ENCODE measurements around the gene MYL7. TPM values are rescaled to one million over a fixed set of nuclear protein-coding genes. Genes with fewer than 3 reads are reported as not detected.

MYL7 gene
- total and polyA plus RNA-seq, 2 of the 4 experiments (the other 2 are of a cell fraction) = 0.24 TPM; not detected in 1

DNA sequence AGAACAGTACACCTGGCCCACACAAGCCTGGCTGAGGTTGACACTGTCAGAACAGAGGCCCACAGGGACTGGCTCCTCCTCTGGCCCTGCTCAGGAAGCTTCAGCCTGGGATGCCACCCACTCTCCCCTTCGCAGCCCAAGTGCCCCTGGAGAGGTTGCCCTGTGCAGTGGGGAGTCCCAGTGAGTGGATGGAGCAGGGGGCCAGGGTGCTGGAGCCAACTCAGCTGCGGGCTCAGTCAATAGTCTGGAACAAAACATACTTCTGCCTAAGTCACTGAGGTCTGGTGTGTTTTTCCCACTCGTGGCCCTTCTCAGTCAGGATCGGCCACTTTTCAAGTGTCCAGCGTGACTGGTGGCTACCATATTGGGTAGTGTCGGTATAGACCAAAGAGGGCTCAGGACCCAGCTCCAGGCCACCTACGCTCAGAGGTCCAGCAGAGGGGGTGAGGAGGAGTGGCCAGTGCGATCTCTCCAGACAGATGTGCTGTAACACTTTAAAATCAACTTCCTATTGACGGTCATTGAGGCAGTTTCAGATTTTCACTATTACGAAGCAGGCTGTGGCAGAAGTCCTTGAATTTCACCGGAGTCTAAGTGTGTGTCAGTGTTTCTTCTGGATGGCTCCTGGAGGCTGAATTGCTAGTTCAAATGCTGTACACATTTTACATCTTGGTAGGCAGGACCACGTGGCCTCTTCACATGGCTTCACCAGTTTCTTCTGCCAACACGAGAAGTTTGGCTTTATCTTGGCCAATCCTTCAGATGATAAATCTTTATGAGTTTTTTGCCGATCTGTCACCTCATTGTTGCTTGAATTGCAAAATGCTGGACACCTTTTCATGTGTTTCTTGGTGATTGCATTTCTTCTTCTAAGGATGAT lies 49.1 kb upstream of the MYL7 start:
- Histone ChIP-seq H2BK15ac (ENCODE audit: low read depth, low read length) (no peak overlapping the region), H3K9ac (ENCODE audit: low read depth, low read length) (no peak overlapping the region), H3K9me1 (ENCODE audit: insufficient read depth, low read length) (no peaks in the 10 kb centered on the region), H3K56ac (ENCODE audit: extremely low read depth, insufficient read depth, low read length) (no peak overlapping the region), H3K4me1 (ENCODE audit: control insufficient read depth, insufficient read depth, low read length) (no peaks in the 10 kb centered on the region; the same call in 1 of the 2 replicates), H4K20me1 (ENCODE audit: insufficient read depth, low read length) (no peaks in the 10 kb centered on the region), H2AFZ (replicated peaks; ENCODE audit: low read length, poor library complexity) (no peak overlapping the region), H2BK20ac (ENCODE audit: low read depth, low read length) (no peak overlapping the region), H2AK5ac (ENCODE audit: low read depth, low read length) (no peak overlapping the region), H2AK9ac (replicated peaks; ENCODE audit: low read depth, low read length, poor library complexity) (no peak overlapping the region), H3K27me3 (ENCODE audit: control insufficient read depth, insufficient read depth, low read length) (peaks cover 15% of the 10 kb centered on the region), H4K8ac (ENCODE audit: low read depth in 2 of 2, low read length in 2 of 2) (no peak overlapping the region), H3K27ac (ENCODE audit: insufficient read depth, low read length) (no peak overlapping the region), H3K9me3 (ENCODE audit: control insufficient read depth, insufficient read depth, low read length) (no peaks in the 10 kb centered on the region), H3K36me3 (ENCODE audit: control insufficient read depth, insufficient read depth, low read length) (no peaks in the 10 kb centered on the region), H3K4ac (ENCODE audit: low read depth, low read length) (no peak overlapping the region), H3K4me2 (ENCODE audit: low read depth, low read length) (no peak overlapping the region), H3K79me1 (ENCODE audit: low read depth in 1 of 2, low read length in 2 of 2) (no peaks in the 10 kb centered on the region; a peak in 1 of 4 replicates), H3K18ac (ENCODE audit: low read depth, low read length) (no peak overlapping the region), H4K91ac (ENCODE audit: insufficient read depth, low read depth, low read length) (no peak overlapping the region), H3K4me3 (ENCODE audit: insufficient read depth, low read depth, low read length) (no peak overlapping the region), H2BK5ac (ENCODE audit: low read depth, low read length, poor library complexity, severe bottlenecking) (no peak overlapping the region), H3K14ac (replicated peaks; ENCODE audit: low read depth, low read length) (no peak overlapping the region), H3K23ac (ENCODE audit: low read depth, low read length) (no peak overlapping the region), H2BK120ac (ENCODE audit: low read depth, low read length) (no peak overlapping the region), H4K5ac (ENCODE audit: low read depth, low read length) (no peak overlapping the region)
- no peak for ATAC-seq (ENCODE audit: low read depth)
- dilution Hi-C loops (cut with HindIII; ENCODE audit: low sequenced_read_pairs, unreplicated experiment) = no loop called here
- no TSS peak for BruUV-seq (replicated peaks)
- ChIA-PET POLR2A (ENCODE audit: unreplicated experiment) (no interaction called here), CTCF (no interaction called here)
- DNase-seq = no peak
- in situ Hi-C loops (cut with MboI; ENCODE audit: low sequenced_read_pairs) = loop anchor here (10.0 kb wide), 1 partner anchor 65 kb away; the partner anchor contains the start of gene POLD2
- 93% methylated on average over 3 of the region's 14 CpGs; no CpG with 5 or more reads in 1 of the 2 experiments for WGBS, 2 experiments (ENCODE audit: extremely low coverage in 2 of 2, insufficient read length in 1 of 2)
- intact Hi-C loops (cut with micrococcal nuclease) = no loop called here
- TF ChIP-seq RFX5 (IDR thresholded peaks at IDR 0.05; ENCODE audit: low read depth, low read length) (no peak), POLR2A (IDR thresholded peaks at IDR 0.05; ENCODE audit: low read depth, low read length) (no peak), MAZ (IDR thresholded peaks at IDR 0.05; ENCODE audit: borderline replicate concordance, low read depth, low read length) (no peak), BHLHE40 (IDR thresholded peaks at IDR 0.05; ENCODE audit: low read depth, low read length) (no peak), CEBPB (IDR thresholded peaks at IDR 0.05; ENCODE audit: low read depth, low read length) (no peak), SMC3 (IDR thresholded peaks at IDR 0.05; ENCODE audit: low read depth, low read length) (no peak), CHD1 (IDR thresholded peaks at IDR 0.05; ENCODE audit: low read depth, low read length) (no peak), NFE2L2 (IDR thresholded peaks at IDR 0.05; ENCODE audit: low read depth, low read length) (no peak), FOS (IDR thresholded peaks at IDR 0.05; ENCODE audit: low read depth, low read length) (no peak), RCOR1 (IDR thresholded peaks at IDR 0.05; ENCODE audit: insufficient replicate concordance, low read length) (no peak), RAD21 (IDR thresholded peaks at IDR 0.05; ENCODE audit: low read length) (no peak), MAFK (IDR thresholded peaks at IDR 0.05; ENCODE audit: low read depth, low read length) (no peak)
- TF ChIP-seq, protein P1, sequence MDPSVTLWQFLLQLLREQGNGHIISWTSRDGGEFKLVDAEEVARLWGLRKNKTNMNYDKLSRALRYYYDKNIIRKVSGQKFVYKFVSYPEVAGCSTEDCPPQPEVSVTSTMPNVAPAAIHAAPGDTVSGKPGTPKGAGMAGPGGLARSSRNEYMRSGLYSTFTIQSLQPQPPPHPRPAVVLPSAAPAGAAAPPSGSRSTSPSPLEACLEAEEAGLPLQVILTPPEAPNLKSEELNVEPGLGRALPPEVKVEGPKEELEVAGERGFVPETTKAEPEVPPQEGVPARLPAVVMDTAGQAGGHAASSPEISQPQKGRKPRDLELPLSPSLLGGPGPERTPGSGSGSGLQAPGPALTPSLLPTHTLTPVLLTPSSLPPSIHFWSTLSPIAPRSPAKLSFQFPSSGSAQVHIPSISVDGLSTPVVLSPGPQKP (IDR thresholded peaks at IDR 0.05; ENCODE audit: borderline replicate concordance, low read depth, low read length) = no peak
- TF ChIP-seq, protein P2, sequence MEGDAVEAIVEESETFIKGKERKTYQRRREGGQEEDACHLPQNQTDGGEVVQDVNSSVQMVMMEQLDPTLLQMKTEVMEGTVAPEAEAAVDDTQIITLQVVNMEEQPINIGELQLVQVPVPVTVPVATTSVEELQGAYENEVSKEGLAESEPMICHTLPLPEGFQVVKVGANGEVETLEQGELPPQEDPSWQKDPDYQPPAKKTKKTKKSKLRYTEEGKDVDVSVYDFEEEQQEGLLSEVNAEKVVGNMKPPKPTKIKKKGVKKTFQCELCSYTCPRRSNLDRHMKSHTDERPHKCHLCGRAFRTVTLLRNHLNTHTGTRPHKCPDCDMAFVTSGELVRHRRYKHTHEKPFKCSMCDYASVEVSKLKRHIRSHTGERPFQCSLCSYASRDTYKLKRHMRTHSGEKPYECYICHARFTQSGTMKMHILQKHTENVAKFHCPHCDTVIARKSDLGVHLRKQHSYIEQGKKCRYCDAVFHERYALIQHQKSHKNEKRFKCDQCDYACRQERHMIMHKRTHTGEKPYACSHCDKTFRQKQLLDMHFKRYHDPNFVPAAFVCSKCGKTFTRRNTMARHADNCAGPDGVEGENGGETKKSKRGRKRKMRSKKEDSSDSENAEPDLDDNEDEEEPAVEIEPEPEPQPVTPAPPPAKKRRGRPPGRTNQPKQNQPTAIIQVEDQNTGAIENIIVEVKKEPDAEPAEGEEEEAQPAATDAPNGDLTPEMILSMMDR (conservative IDR thresholded peaks at IDR 0.05; ENCODE audit: low read depth, low read length) = no peak
- TF ChIP-seq, protein P3, sequence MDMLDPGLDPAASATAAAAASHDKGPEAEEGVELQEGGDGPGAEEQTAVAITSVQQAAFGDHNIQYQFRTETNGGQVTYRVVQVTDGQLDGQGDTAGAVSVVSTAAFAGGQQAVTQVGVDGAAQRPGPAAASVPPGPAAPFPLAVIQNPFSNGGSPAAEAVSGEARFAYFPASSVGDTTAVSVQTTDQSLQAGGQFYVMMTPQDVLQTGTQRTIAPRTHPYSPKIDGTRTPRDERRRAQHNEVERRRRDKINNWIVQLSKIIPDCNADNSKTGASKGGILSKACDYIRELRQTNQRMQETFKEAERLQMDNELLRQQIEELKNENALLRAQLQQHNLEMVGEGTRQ (IDR thresholded peaks at IDR 0.05; ENCODE audit: low read depth, low read length) = no peak
